T-helper 1 cell (primary cell): ENCODE measurements around the gene KLHL29.

Experiments used
- DNase-seq, 5 donors: peaks; one replicate each; pipeline ENCODE4 v3.0.0-alpha.2; 2012 to 2020

The KLHL29 gene

GRCh38 chr2:23642516-23642915 lies 257.5 kb downstream of the KLHL29 start:
- no peak for DNase-seq

GRCh38 chr2:23645230-23645808 lies 260.3 kb downstream of the KLHL29 start:
- DNase-seq, result no peak

DNA sequence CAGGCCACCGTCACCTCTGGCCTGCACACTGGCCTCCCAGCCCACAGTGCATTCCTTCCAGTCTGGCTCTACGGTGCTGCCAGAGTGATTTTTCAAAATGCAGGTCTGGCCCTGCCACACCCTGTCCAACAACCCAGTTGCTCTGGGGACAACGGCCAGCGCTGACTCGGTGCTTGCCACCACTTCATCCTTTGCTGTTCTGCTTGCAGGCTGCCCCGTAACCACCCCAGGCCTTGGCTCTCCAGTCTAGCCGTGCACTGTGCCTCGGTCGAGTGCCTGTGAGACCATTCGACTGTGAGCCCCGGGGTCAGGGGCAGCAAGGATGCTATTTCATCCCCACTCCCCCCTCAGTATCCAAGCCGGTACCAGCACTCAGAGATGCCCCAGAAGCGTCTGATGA lies 262.6 kb downstream of the KLHL29 start:
- no peak for DNase-seq

- DNase-seq, result no peak
Measured at GRCh38 chr2:23649303-23649702, 264.3 kb downstream of the KLHL29 start.

DNA sequence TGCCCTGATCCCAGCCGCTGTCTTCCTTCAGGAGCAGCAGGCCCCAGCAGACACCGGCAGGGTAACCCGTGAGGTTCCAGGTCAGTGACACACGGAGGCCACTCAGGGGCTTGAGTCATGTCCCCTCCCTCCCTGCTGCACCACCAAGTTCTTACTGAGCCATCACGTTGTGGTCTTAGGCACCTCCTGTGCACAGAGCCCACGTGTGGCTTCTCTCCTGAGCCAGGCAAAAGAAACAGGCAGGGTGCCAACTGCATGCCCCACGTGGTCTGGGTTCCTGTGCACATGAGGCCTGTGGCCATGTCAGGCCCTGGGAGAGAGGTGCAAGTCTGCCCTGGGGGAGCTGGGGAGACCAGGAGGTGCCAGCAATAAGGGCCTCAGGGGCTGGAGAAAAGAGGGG lies 264.8 kb downstream of the KLHL29 start:
- no peak for DNase-seq

DNA sequence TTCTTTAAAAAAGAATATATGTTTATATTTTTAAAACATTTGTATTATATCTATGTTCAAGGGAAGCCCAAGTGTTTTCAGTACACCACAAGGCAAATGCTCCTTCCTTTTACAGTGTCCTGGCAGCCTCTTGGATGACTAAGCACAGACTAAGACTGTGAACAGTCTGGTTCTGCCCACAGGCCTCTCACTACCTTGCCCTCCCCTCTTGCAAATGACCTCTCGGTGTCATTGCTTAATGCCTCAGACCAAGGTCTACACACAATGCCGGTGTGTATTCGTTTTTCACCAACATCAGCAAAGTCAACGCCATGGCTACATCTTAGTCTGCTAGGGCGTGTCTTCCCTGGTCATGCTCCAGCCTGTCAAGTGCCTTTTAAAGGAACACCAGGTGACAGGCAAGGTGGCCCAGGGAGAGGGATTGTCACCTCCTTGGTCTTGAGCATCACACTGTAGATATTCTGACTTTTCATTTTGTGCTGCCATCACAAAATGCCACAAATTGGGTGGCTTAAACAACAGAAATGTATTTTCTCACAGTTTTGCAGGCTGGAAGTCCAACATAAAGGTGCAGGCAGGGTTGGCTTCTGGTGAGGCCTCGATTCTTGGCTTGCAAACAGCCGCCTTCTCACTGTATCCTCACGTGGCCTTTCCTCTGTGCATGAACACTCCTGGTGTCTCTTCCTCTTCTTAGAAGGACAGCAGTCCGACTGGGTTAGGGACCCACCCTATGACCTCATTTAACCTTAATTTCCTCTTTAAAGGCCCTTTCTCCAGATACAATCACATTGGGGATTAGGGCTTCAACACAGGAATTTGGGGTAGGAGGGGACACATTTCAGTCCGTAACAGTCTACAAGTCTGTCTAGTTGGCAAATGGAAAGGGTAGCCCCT lies 266.5 kb downstream of the KLHL29 start:
- no peak for DNase-seq

GRCh38 chr2:23653326-23653725 lies 268.3 kb downstream of the KLHL29 start:
- no peak for DNase-seq

DNA sequence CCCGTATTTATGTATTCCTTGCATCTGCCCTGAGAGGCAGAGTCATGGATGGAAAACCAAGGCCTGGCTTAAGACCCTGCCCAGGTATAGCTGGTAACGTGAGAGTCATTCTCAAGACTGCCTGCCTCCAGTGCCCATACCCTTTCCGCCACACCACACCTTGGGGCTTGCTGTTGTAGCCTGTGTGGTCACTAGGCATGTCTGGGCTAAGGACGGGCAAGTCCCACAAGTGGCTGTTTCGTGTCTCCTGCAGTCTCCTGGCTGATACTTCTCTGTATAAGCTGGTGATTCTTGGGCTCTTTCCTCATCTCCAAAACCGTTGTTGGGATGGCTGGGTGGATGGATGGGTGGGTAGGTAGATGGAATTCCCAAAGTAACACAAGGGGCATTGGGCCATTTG lies 269.8 kb downstream of the KLHL29 start:
- no peak for DNase-seq

- no peak for DNase-seq
Measured at GRCh38 chr2:23655934-23656596, 271.1 kb downstream of the KLHL29 start.

DNA sequence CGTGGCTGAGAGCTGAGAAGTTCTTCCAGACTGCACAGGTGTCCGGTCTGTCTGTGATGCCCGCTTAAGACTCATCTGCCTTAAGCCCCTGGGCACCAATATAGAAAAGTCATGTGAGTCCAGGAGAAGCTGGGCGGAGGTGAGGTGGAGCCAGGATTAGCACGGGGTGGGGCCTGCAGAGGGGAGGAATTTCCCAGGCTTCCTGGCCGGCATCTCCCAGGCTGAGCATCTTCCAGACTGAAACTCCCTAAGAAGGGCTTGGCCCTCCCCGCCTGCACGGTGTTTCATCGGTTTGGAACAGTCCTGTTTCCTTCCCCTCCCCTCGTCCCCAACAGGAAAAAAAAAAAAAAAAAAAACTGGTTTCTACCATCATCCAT lies 271.6 kb downstream of the KLHL29 start:
- no peak for DNase-seq

DNA sequence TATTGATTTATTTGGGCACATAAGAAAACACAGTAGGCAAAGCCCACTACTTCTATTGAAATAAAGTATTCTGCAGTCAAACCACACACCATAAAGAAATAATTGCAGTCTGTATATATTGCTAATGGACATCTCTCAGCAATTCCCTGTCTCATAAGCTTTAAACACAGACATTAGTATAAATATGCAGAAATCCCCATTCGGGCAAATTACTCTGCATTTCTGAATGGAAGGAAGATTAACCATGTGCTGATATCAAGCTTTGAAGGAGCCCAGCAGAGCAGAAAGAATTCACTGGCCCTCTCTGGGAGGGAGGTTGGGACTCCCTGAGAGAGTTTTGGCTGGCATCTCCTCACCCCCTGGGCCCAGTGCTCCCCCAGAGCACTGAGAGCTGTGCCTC lies 272.4 kb downstream of the KLHL29 start:
- no peak for DNase-seq

DNA sequence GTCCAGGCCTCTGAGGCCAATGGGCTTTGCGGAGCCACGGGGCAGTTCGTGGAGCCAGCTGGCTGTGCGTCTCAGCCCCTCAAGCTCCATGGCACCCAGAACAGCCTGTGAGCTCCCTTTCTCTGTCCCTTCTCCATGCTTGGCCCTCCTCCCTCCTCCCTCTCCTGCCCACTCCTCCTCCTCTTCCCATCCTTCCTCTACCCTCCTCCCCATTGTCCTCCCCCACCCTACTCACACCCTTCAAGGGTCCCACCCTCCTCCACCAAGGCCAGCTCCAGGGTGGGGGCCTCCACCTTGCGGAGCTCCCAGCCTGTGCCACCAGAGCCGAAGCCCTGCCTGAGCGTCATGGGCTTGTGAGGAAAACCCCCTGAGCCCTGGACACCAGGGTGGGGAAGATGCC lies 273.0 kb downstream of the KLHL29 start:
- no peak for DNase-seq

DNA sequence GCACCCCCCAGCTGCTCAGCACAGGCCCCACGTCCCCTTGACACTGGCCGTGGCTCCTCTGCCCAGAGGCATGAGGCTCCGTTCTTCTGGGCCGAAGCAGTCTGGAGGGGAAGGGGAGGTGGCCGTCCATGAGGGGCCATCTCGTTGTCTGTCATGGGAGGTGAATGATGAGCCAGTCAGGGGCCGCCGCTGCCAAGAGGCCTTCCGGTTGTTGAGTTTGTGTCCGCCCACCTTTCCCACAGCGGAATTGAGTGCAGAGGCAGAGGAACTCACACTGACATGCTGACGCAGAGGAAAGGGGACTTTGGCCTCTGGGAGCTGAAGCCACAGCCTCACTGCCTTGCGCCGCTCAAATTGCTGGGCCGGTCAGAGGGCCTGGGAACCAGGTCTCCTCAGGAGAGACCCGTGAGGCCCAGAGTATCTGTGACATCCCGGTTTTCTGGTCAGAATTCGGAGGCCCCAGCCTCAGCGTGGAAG lies 273.5 kb downstream of the KLHL29 start:
- DNase-seq, result peak in 1 of 5 donors; percentile 20

- no peak for DNase-seq
Measured at GRCh38 chr2:23659328-23659727, 274.3 kb downstream of the KLHL29 start.

DNA sequence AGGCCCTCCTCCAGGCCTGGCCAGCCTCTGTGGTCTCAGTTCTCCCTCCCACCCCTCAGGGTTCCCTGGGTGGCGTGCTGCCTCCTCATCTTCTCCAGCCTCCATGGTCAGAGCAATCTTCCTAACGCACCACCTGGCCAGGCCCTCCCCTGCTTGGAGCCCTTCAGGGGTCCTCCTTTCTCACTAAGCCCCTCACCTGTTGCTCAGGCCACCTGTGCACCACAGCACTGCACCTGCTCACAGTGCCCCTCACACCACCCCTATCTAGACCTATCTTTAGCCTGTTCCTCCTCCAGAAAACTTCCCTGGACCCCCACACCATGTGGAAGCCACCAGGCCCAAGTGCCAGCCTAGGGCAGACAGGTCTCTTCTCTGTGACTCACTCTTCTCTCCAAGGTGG lies 274.8 kb downstream of the KLHL29 start:
- DNase-seq, result no peak

- DNase-seq, result no peak
Measured at GRCh38 chr2:23660237-23660636, 275.3 kb downstream of the KLHL29 start.

DNA sequence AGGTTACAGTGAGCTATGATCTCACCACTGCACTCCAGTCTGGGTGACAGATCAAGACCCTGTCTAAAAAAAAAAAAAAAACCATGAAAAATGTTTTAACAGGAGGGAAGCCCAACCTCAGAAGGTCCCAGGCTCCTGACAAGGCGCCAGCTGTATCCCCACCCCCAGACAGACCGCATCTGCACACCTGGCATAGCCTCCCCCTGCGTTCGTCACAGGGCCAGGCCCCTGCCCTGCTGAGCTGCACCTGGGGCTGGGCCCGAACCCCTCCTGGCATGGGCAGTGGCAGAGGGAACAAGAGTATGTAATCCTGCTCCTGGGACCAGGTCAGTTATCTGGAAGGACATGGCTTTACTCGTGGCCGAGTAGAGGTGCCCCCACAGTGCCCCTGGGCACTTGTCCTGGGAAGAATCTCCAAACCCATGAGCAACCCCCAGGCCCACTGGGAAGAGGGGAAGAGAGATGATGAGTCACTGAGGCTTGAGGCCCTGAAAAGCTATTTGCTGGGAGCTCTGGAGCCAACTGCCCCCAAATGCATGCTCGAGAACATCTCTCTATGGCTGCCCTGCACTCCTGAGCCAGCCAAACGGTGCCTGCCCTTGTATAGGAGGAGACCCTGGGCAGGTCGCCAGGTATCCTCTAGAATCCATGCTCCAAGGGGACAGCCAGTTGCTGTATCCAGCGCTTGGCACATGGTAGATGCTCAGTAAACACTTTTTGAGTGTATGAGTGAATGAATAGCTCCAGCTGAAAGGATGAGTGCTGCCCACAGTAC lies 276.5 kb downstream of the KLHL29 start:
- DNase-seq, result no peak

DNA sequence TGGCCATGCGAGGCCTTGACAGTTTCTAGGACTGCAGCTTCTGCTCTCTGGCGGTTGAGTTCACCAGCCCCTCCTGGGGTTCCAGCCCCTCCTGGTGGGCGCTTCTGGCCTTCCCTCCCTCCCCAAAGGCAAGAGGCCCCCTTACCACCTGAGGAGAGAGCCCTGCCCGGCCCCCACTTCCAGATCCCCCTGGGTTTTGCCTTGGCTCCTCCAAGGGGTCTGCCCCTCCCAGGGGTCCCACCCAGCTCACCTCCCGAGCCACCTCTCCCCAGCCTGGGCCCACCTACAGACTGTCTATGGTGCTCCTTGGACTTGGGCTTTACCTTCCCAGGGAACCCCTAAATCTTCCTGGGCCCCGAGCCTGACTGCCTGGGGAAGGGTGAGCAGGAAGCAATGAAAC lies 277.5 kb downstream of the KLHL29 start:
- DNase-seq, result no peak

DNA sequence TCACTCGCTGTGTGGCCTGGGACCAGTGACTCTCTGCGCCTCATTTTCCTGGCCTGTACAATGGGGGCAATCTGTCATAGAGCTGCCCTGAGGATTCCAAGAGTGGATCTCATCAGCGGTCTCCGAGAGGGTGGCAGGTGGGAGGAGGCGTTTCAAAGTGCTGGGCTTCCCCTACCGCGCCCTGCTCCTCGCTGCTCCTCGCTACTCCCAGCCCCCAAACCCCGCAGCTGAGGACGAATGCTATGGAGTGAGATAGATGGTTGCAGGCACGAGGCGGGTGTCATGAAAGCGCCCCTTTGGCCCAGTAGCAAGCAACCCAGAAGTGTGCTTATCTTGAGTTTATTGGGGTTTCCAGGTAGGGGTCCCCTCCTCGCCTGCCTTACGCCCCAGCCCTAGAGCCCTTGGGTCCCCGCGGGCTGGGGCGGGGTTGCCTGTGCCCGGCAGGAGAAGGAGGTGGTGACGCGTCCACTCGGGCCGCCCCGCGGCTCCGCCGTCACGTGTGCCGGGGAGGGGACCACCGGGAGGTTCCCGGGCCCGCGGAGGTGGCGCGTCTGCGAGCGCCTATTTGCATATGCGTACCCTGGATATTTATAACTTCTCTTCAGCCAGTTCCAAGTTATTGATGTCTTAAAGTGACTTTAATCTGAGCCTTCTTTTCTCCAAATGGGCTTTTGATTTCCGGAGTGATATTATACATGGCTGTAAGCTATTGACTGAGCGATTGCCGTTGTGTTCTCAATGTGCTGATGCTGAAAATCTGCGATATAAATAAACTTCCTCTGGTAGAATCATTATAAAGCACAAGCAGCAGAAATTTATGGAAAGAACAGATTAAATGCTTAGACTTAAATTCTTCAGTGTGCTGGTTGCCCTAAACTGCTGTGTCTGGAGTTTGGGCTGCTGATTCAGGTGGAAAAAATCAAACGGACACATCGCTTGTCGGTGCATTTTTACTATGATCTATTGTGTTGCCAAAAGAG lies 278.3 kb downstream of the KLHL29 start:
- no peak for DNase-seq

- DNase-seq, result no peak
Measured at GRCh38 chr2:23664066-23664788, 279.2 kb downstream of the KLHL29 start.
